WERI-Rb-1 (cell line): Measurements from ENCODE around the gene ASPHD1.
A peak's percentile ranks its signal among the peaks of the same experiment; 100 is the strongest.

Source experiments
- DNase-seq: peaks from one replicate; pipeline ENCODE4 v3.0.0-alpha.2; 2020
- H3K27ac ChIP-seq: fragments of 250-450 bp; sonication (Bioruptor Pico); 2 replicates; pipeline ENCODE4 v1.5.1; 2020; ENCODE audit warnings: mild to moderate bottlenecking, moderate library complexity
- H3K27me3 ChIP-seq: fragments of 250-450 bp; sonication (Bioruptor Pico); 2 replicates; pipeline ENCODE4 v1.5.1; 2021; ENCODE audit warnings: mild to moderate bottlenecking, low read depth, moderate library complexity; ENCODE audit not compliant: insufficient read depth, severe bottlenecking
- H3K36me3 ChIP-seq: fragments of 250-450 bp; sonication (Bioruptor Pico); 2 replicates; pipeline ENCODE4 v1.5.1; 2020; ENCODE audit warnings: mild to moderate bottlenecking, moderate library complexity
- H3K4me3 ChIP-seq: 2 replicates; pipeline ENCODE4 v1.5.1; 2011; ENCODE audit warnings: low read depth, mild to moderate bottlenecking, control low read depth, low read length
- H3K9me3 ChIP-seq: fragments of 250-450 bp; sonication (Bioruptor Pico); 2 replicates; pipeline ENCODE4 v1.5.1; 2021; ENCODE audit warnings: mild to moderate bottlenecking, moderate library complexity; ENCODE audit not compliant: severe bottlenecking
- TF ChIP-seq, protein P1 (sequence below): IDR thresholded peaks from 2 replicates; pipeline ENCODE4 v1.5.1; 2011; ENCODE audit warnings: low read depth, mild to moderate bottlenecking, control low read depth, inconsistent platforms, low read length

ASPHD1 gene

DNA sequence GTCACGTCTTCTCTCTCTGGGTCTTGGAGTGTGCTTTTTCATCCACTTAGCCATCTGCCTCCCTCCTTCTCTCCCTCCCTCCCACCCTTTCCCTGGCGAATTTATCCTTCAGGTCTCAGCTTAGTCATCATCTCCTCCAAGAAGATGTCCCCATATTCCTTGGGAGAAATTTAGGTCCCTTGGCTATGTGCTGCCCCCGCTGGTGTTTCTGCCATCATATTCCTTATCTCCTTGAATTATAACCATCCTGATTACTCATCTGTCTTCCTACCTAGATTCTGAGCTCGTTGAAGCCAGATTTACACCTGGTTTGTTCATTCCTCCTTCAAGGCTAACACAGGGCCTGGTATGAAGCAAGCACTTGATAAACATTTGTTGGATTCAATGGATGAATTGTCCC is 5.9 kb upstream of the ASPHD1 start:
- no peak for DNase-seq
- peaks cover 46% of the 10 kb centered on the region for H3K36me3 ChIP-seq
- H3K27ac ChIP-seq = no peak overlapping the region
- no peak overlapping the region for H3K4me3 ChIP-seq
- TF ChIP-seq, protein P1, sequence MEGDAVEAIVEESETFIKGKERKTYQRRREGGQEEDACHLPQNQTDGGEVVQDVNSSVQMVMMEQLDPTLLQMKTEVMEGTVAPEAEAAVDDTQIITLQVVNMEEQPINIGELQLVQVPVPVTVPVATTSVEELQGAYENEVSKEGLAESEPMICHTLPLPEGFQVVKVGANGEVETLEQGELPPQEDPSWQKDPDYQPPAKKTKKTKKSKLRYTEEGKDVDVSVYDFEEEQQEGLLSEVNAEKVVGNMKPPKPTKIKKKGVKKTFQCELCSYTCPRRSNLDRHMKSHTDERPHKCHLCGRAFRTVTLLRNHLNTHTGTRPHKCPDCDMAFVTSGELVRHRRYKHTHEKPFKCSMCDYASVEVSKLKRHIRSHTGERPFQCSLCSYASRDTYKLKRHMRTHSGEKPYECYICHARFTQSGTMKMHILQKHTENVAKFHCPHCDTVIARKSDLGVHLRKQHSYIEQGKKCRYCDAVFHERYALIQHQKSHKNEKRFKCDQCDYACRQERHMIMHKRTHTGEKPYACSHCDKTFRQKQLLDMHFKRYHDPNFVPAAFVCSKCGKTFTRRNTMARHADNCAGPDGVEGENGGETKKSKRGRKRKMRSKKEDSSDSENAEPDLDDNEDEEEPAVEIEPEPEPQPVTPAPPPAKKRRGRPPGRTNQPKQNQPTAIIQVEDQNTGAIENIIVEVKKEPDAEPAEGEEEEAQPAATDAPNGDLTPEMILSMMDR = no peak
- no peaks in the 10 kb centered on the region for H3K9me3 ChIP-seq
- no peaks in the 10 kb centered on the region for H3K27me3 ChIP-seq

DNA sequence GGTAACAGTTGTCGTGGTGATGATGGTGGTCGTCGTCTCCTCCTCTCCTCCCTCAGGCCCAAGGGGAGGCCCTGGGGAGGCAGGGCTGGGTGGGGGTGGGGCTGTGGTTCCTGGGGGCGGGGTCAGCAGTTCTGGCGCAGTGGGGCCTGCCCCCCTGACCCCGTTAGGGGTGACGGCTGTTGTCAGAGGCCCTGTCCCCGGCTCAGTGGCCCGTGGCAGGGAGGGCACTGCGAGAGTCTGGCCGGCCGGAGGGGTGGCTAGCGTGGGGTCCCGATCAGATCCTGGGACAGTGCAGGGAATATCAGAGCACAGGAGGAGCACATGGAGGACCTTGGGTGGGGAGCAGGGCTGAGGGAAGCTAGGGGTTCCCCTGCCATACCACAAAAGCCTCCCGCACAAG is 3.4 kb upstream of the ASPHD1 start:
- Histone ChIP-seq H3K27me3 (no peaks in the 10 kb centered on the region), H3K36me3 (peaks cover 37% of the 10 kb centered on the region), H3K9me3 (no peaks in the 10 kb centered on the region), H3K4me3 (no peak overlapping the region), H3K27ac (no peak overlapping the region)
- TF ChIP-seq, protein P1 = no peak
- no peak for DNase-seq

DNA sequence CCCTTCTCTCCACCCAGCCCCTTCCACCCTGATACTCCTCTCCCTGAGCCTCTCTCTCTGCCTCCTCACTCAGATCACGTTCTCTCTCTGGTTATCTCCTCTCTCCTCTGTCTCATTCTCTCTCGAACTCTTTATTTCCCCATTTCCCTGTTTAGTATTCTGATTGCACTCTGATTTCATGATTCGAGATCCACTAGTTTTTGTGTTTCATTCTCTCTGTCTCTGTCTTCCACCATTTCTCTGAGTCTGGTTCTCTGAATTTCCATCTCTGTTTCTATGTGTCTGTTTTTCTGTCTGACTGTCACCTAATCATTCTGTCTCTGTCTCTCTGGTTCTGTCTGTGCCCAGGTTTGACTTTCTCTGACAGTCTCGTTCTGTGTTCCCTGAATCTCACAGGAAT is 3.0 kb upstream of the ASPHD1 start:
- TF ChIP-seq, protein P1 = no peak
- H3K4me3 ChIP-seq = no peak overlapping the region
- no peak for DNase-seq
- no peaks in the 10 kb centered on the region for H3K27me3 ChIP-seq
- no peaks in the 10 kb centered on the region for H3K9me3 ChIP-seq
- no peak overlapping the region for H3K27ac ChIP-seq
- peaks cover 32% of the 10 kb centered on the region for H3K36me3 ChIP-seq

DNA sequence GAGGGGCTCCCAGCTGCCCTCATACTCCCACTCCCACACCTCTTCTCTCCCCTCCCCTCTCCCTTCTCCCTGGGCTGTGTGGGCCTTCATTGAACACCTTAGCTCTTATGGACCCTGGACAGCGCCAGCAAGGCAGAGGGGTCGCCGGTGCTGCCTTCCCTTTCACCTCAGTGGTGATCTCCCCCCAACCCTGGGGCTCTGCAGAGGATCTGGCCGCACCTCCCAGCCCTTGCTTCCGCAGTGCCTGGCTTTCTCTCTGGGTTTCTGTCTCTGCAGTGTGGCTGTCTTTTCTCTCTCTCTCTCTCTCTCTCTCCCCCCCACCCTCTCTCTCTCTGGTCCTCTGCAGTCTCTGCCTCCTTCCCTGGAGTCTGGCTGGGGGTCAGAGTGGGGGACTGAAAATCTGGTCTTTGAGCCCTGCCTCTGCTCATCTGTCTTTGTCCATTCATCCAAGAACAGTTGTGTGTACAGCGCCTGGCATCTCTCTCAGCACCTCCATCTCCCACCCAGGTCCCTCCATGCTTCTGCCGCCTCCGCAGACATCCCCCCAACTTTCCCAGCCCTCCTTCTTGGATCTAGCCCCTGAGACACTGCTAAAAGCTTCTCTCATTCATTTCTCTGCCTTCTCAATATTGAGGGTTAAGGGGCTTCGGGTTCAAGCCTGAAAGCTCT is 2.0 kb upstream of the ASPHD1 start:
- peak overlapping the region; percentile 86 for H3K4me3 ChIP-seq
- H3K27me3 ChIP-seq = no peaks in the 10 kb centered on the region
- H3K9me3 ChIP-seq = no peaks in the 10 kb centered on the region
- peaks cover 24% of the 10 kb centered on the region for H3K36me3 ChIP-seq
- H3K27ac ChIP-seq = peak overlapping the region; percentile 84
- TF ChIP-seq, protein P1 = no peak
- no peak for DNase-seq

DNA sequence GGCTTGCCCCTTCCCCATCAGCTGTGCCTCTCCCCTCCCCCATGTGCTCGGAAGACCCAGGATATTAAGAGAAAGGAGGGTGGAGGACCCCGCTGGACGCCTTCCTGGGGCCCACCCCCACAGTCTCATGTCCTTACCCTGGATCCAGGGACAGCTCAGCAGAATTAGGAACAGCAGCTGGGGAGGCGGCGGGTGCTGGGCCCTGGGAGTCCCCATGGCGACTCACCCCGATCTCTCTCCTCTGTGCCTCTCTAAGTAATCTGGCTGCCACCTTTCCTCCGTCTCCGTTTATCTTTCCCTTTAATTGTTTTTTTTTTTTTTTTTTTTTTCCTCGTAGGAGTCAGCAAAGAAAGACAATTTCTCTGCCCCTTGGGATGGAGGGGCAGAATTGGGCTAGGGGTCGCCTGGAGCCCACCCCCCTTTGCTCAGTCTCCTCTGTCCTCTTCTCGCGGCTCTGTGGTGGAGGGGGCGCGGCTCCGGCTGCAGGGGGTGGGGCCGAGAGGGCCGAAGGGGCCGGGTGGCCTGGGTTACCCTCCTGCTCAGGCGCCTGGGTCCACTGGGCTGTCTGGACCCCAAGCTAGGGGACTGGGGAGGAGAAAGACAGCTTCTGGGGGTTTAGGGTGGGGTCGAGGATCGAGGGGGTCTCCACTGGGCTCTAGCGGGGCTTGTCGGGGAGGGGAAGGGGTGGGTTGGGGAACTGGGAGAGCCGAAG is 1.3 kb upstream of the ASPHD1 start:
- TF ChIP-seq, protein P1 = no peak
- Histone ChIP-seq H3K4me3 (peak overlapping the region; percentile 86), H3K9me3 (no peaks in the 10 kb centered on the region), H3K36me3 (peaks cover 25% of the 10 kb centered on the region), H3K27ac (peak overlapping the region; percentile 84), H3K27me3 (no peaks in the 10 kb centered on the region)
- peak; percentile 84 for DNase-seq
